CD14-positive monocyte (primary cell): ENCODE data around the gene ZFYVE28. TPM values are rescaled to one million over a fixed set of nuclear protein-coding genes. Genes with fewer than 3 reads are reported as not detected.

Experiments used
- DNase-seq, 3 donors: peaks; one replicate each; pipeline ENCODE4 v3.0.0-alpha.2; 2011 to 2022
- H2AFZ ChIP-seq: 2 replicates; pipeline ENCODE4 v1.6.0; 2012; ENCODE audit warnings: mild to moderate bottlenecking, low read depth, low read length, inconsistent platforms; ENCODE audit not compliant: insufficient read depth, poor library complexity, severe bottlenecking
- H3K27ac ChIP-seq, 2 donors: 1 replicate in 1 of 2; 2 replicates in 1 of 2; pipeline ENCODE4 v1.5.1; 2012 to 2013; ENCODE audit warnings: low read length in 2 of 2, control low read depth in 1 of 2, inconsistent platforms in 1 of 2, low read depth in 1 of 2, mild to moderate bottlenecking in 1 of 2
- H3K27me3 ChIP-seq, 2 donors: one replicate each; pipeline versions ENCODE4 v1.6.0 to v1.6.1; 2011 to 2013; ENCODE audit warnings: low read length in 2 of 2; ENCODE audit not compliant: control insufficient read depth in 2 of 2, insufficient read depth in 2 of 2
- H3K36me3 ChIP-seq, 2 donors: replicated peaks in 1 of 2; 1 replicate in 1 of 2; 2 replicates in 1 of 2; pipeline versions ENCODE4 v1.5.1 to v1.6.1; 2012 to 2013; ENCODE audit warnings: low read length in 2 of 2, control low read depth in 1 of 2, inconsistent platforms in 1 of 2, mild to moderate bottlenecking in 1 of 2; ENCODE audit not compliant: insufficient read depth in 2 of 2, control insufficient read depth in 1 of 2
- H3K4me1 ChIP-seq, 2 donors: 1 replicate in 1 of 2; 2 replicates in 1 of 2; pipeline versions ENCODE4 v1.5.1 to v1.6.1; 2012 to 2013; ENCODE audit warnings: low read length in 2 of 2, control low read depth in 1 of 2, inconsistent platforms in 1 of 2, mild to moderate bottlenecking in 1 of 2, moderate library complexity in 1 of 2; ENCODE audit not compliant: insufficient read depth in 2 of 2, control insufficient read depth in 1 of 2
- H3K4me2 ChIP-seq: replicated peaks from 2 replicates; pipeline ENCODE3; 2012; ENCODE audit warnings: low read length, moderate library complexity, mild to moderate bottlenecking; ENCODE audit not compliant: poor library complexity, severe bottlenecking; ENCODE audit errors: extremely low read depth
- H3K4me3 ChIP-seq, 3 experiments: fragments of 200-600 bp in 1 of 3; sonication (generic) in 1 of 3; replicated peaks in 1 of 3; 1 replicate in 2 of 3; 2 replicates in 1 of 3; pipeline ENCODE4 v1.5.1; 2011 to 2013; ENCODE audit warnings: low read length in 3 of 3, mild to moderate bottlenecking in 3 of 3, control low read depth in 2 of 3, low read depth in 2 of 3, inconsistent platforms in 1 of 3, moderate library complexity in 1 of 3
- H3K79me2 ChIP-seq: 2 replicates; pipeline ENCODE4 v1.6.0; 2012; ENCODE audit warnings: mild to moderate bottlenecking, control low read depth, inconsistent platforms, low read length, moderate library complexity; ENCODE audit not compliant: insufficient read depth
- H3K9ac ChIP-seq: 2 replicates; pipeline ENCODE4 v1.6.0; 2017; ENCODE audit warnings: low read length, mild to moderate bottlenecking; ENCODE audit not compliant: insufficient read depth, poor library complexity, severe bottlenecking
- H3K9me3 ChIP-seq, 2 donors: replicated peaks in 1 of 2; 1 replicate in 1 of 2; 2 replicates in 1 of 2; pipeline versions ENCODE4 v1.5.1 to v1.6.1; 2012 to 2013; ENCODE audit warnings: low read length in 2 of 2, control low read depth in 1 of 2; ENCODE audit not compliant: control insufficient read depth in 1 of 2, insufficient read depth in 1 of 2
- H4K20me1 ChIP-seq: 2 replicates; pipeline ENCODE4 v1.6.0; 2012; ENCODE audit warnings: mild to moderate bottlenecking, low read length, control low read depth, moderate library complexity; ENCODE audit not compliant: insufficient read depth
- H3K27ac Mint-ChIP-seq, 7 donors: one replicate each; pipeline ENCODE4 v1.8.0; 2020; ENCODE audit warnings: mild to moderate bottlenecking in 7 of 7, mixed read lengths in 7 of 7, moderate library complexity in 6 of 7, inconsistent platforms in 2 of 7
- H3K27me3 Mint-ChIP-seq, 3 donors: one replicate each; pipeline ENCODE4 v1.8.0; 2021 to 2022; ENCODE audit warnings: low read depth in 3 of 3, mild to moderate bottlenecking in 3 of 3, mixed read lengths in 3 of 3, moderate library complexity in 3 of 3, inconsistent platforms in 1 of 3
- H3K36me3 Mint-ChIP-seq, 2 donors: one replicate each; pipeline ENCODE4 v1.8.0; 2020; ENCODE audit warnings: mixed read lengths in 2 of 2, inconsistent platforms in 1 of 2, mild to moderate bottlenecking in 1 of 2
- H3K4me1 Mint-ChIP-seq: one replicate; pipeline ENCODE4 v1.8.0; 2020; ENCODE audit warnings: mild to moderate bottlenecking, mixed read lengths
- H3K4me3 Mint-ChIP-seq, 2 donors: one replicate each; pipeline ENCODE4 v1.8.0; 2020; ENCODE audit warnings: mild to moderate bottlenecking in 2 of 2, mixed read lengths in 2 of 2, moderate library complexity in 1 of 2
- H3K9me3 Mint-ChIP-seq, 7 donors: one replicate each; pipeline ENCODE4 v1.8.0; 2020 to 2022; ENCODE audit warnings: mixed read lengths in 7 of 7, mild to moderate bottlenecking in 6 of 7, moderate library complexity in 6 of 7, inconsistent platforms in 2 of 7
- WGBS: methylation state at CpG from one replicate; pipeline ENCODE4 v1.1.5; 2013; ENCODE audit warnings: missing lambda C conversion rate; ENCODE audit not compliant: insufficient coverage; 5-methylcytosine and 5-hydroxymethylcytosine counted together
- intact Hi-C, 2 donors: fragments of 100-400 bp; cut with micrococcal nuclease; formaldehyde crosslinking; loops; one replicate each; pipeline versions ENCODE4 v1.15.0 to v1.15.1; 2023
- polyA plus RNA-seq, 3 donors: library from polyadenylated mRNA; depleted of rRNA in 1 of 3; unstranded in 2 of 3; stranded (reverse) in 1 of 3; fragments of 300-500 nt in 2 of 3; fragments of >200 nt in 1 of 3; fragmentation: Illumina TruSeq in 2 of 3; gene quantifications; 1 replicate in 2 of 3; 2 replicates in 1 of 3; pipeline ENCODE4 v1.2.3, GENCODE V29; 2012 to 2021
- TF ChIP-seq, protein P1 (sequence below): fragments of 200-600 bp; IDR thresholded peaks from one replicate; pipeline ENCODE4 v1.8.0; 2022; ENCODE audit warnings: antibody characterized with exemption, mild to moderate bottlenecking

ZFYVE28 gene
- polyA plus RNA-seq, 3 donors = 1.0 to 4.4 (median 1.1) TPM

DNA sequence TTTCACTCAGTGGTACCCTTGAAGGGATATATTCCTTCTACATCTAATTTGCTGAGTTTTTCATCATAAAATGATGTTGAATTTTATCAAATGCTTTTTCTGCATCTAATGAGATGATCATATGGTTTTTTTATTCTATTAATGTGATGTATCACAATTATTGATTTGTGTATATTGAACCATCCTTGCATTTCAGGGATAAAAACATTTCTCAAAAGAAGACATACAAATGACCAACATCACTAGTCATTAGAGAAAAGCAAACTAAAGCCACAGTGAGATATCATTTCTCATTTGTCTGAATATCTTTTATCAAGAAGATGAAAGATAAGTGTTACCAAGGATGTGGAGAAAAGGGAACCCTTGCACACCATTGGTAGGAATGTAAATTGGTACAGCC is 90.9 kb downstream of the ZFYVE28 start:
- Histone ChIP-seq H3K4me1 (no peaks in the 10 kb centered on the region), H3K9ac (no peak overlapping the region), H3K36me3 (no peaks in the 10 kb centered on the region), H3K4me2 (no peak overlapping the region), H2AFZ (no peak overlapping the region), H4K20me1 (no peaks in the 10 kb centered on the region), H3K9me3 (peaks cover 7 to 8% of the 10 kb centered on the region in 2 donors), H3K4me3 (no peak overlapping the region), H3K27me3 (no peaks in the 10 kb centered on the region), H3K79me2 (no peaks in the 10 kb centered on the region), H3K27ac (no peak overlapping the region)
- H3K4me1 Mint-ChIP-seq = no peaks in the 10 kb centered on the region
- no peak overlapping the region for H3K4me3 Mint-ChIP-seq
- no peak overlapping the region for H3K27ac Mint-ChIP-seq
- H3K9me3 Mint-ChIP-seq = peaks cover 3 to 24% (median 11%) of the 10 kb centered on the region in 7 donors
- H3K36me3 Mint-ChIP-seq = no peaks in the 10 kb centered on the region
- TF ChIP-seq, protein P1, sequence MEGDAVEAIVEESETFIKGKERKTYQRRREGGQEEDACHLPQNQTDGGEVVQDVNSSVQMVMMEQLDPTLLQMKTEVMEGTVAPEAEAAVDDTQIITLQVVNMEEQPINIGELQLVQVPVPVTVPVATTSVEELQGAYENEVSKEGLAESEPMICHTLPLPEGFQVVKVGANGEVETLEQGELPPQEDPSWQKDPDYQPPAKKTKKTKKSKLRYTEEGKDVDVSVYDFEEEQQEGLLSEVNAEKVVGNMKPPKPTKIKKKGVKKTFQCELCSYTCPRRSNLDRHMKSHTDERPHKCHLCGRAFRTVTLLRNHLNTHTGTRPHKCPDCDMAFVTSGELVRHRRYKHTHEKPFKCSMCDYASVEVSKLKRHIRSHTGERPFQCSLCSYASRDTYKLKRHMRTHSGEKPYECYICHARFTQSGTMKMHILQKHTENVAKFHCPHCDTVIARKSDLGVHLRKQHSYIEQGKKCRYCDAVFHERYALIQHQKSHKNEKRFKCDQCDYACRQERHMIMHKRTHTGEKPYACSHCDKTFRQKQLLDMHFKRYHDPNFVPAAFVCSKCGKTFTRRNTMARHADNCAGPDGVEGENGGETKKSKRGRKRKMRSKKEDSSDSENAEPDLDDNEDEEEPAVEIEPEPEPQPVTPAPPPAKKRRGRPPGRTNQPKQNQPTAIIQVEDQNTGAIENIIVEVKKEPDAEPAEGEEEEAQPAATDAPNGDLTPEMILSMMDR = no peak
- intact Hi-C loops = no loop called here
- H3K27me3 Mint-ChIP-seq = peaks cover 0 to 2% (median 1%) of the 10 kb centered on the region in 3 donors
- DNase-seq = no peak

DNA sequence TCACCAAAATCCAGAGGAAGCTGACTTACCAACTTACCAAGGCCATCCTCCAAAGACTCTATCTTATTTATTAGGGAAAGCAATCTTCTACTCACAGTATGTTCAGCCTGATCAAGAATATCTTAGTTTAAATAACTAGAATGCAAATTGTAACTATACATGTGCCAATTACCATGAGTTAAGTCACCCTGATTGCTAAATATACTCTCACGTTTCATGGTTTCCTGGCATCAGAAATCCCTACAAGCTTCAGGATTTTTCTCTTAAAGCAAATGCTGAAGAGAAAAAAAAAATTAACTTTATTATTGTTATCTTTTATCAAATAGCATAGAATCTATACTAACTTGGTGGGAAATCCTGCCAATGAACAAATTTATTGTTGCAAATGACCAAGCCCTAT is 93.6 kb downstream of the ZFYVE28 start:
- no peak for DNase-seq
- Histone ChIP-seq H4K20me1 (no peaks in the 10 kb centered on the region), H3K36me3 (no peaks in the 10 kb centered on the region), H3K9me3 (peaks cover 7 to 8% of the 10 kb centered on the region in 2 donors), H3K4me3 (no peak overlapping the region), H3K4me2 (no peak overlapping the region), H2AFZ (no peak overlapping the region), H3K9ac (no peak overlapping the region), H3K27me3 (no peaks in the 10 kb centered on the region), H3K4me1 (no peaks in the 10 kb centered on the region), H3K79me2 (no peaks in the 10 kb centered on the region), H3K27ac (no peak overlapping the region)
- no CpG with 5 or more reads among the region's 1 CpG for WGBS
- Mint-ChIP-seq H3K4me1 (no peaks in the 10 kb centered on the region), H3K27ac (no peak overlapping the region), H3K36me3 (no peaks in the 10 kb centered on the region), H3K27me3 (peaks cover 0 to 3% (median 1%) of the 10 kb centered on the region in 3 donors), H3K4me3 (no peak overlapping the region), H3K9me3 (peaks cover 3 to 24% (median 11%) of the 10 kb centered on the region in 7 donors)
- intact Hi-C loops = no loop called here
- TF ChIP-seq, protein P1 = no peak
